OCI-LY7 (cell line): Measurements from ENCODE around the gene CINP. TPM values are rescaled to one million over a fixed set of nuclear protein-coding genes. Genes with fewer than 3 reads are reported as not detected.
"Not testable (repeated sequence)": the region's sequence is repeated elsewhere in the genome, so short reads cannot be mapped to it uniquely, and the experiment has no call there.

Experiments used
- BruUV-seq: library from RNA; stranded (reverse); fragments of 400-500 nt; replicated peaks from 2 replicates; lab custom pipeline; 2021; lab: Mats Ljungman, UMichigan
- CTCF ChIA-PET: fragments of 300-600 bp; sonication (Branson Sonifier 250); formaldehyde crosslinking; loops from one replicate; lab custom pipeline; 2022; ENCODE audit warnings: antibody characterized with exemption; ENCODE audit not compliant: unreplicated experiment; lab: Charles Lee
- POLR2A ChIA-PET: fragments of 300-600 bp; sonication (Branson Sonifier 250); formaldehyde crosslinking; loops from one replicate; lab custom pipeline; 2022; ENCODE audit warnings: antibody characterized with exemption; lab: Charles Lee
- DNase-seq: peaks from one replicate; pipeline ENCODE4 v3.0.0-alpha.2; 2015; ENCODE audit warnings: low spot score
- H2AFZ ChIP-seq: fragments of 200-600 bp; sonication (generic), shearing (Covaris generic); 2 replicates; pipeline ENCODE4 v1.6.1; 2014; ENCODE audit warnings: mild to moderate bottlenecking, antibody characterized with exemption, low read length, moderate library complexity
- H3K27ac ChIP-seq: fragments of 200-600 bp; sonication (generic); 2 replicates; pipeline ENCODE4 v1.5.1; 2014; ENCODE audit warnings: mixed run types, low read depth, mild to moderate bottlenecking, moderate library complexity, low read length, inconsistent platforms; ENCODE audit not compliant: poor library complexity, severe bottlenecking
- H3K36me3 ChIP-seq: fragments of 200-600 bp; sonication (generic); 2 replicates; pipeline ENCODE4 v1.6.1; 2014; ENCODE audit warnings: mild to moderate bottlenecking, antibody characterized with exemption, low read length, moderate library complexity, mixed read lengths; ENCODE audit not compliant: insufficient read depth
- H3K4me1 ChIP-seq: fragments of 200-600 bp; sonication (generic); 2 replicates; pipeline ENCODE4 v1.5.1; 2014; ENCODE audit warnings: mild to moderate bottlenecking, low read length; ENCODE audit not compliant: insufficient read depth, poor library complexity, severe bottlenecking
- H3K4me2 ChIP-seq: fragments of 200-600 bp; sonication (generic); 2 replicates; pipeline ENCODE4 v1.6.1; 2014; ENCODE audit warnings: mild to moderate bottlenecking, low read length
- H3K4me3 ChIP-seq: fragments of 200-600 bp; sonication (generic); 2 replicates; pipeline ENCODE4 v1.5.1; 2014; ENCODE audit warnings: mild to moderate bottlenecking, low read depth, low read length; ENCODE audit not compliant: poor library complexity, severe bottlenecking
- H3K79me2 ChIP-seq: fragments of 200-600 bp; sonication (generic); 2 replicates; pipeline ENCODE4 v1.6.1; 2016; ENCODE audit warnings: low read depth, mild to moderate bottlenecking, low read length, moderate library complexity, mixed read lengths; ENCODE audit not compliant: insufficient read depth
- H3K9me2 ChIP-seq: fragments of 200-600 bp; sonication (generic); 2 replicates; pipeline ENCODE4 v1.6.1; 2016; ENCODE audit warnings: mild to moderate bottlenecking, low read length, mixed read lengths; ENCODE audit not compliant: insufficient read depth
- H3K9me3 ChIP-seq: fragments of 200-600 bp; sonication (generic); 2 replicates; pipeline ENCODE4 v1.6.1; 2014; ENCODE audit warnings: mild to moderate bottlenecking, mixed run types, low read length, mixed read lengths
- H4K20me1 ChIP-seq: fragments of 200-600 bp; sonication (generic); 2 replicates; pipeline ENCODE4 v1.6.1; 2014; ENCODE audit warnings: mild to moderate bottlenecking, antibody characterized with exemption, low read length, moderate library complexity, mixed read lengths; ENCODE audit not compliant: insufficient read depth
- CTCF ChIP-seq: fragments of 200-600 bp; sonication (generic); conservative IDR thresholded peaks from 2 replicates; pipeline ENCODE4 v1.5.1; 2014; ENCODE audit warnings: mild to moderate bottlenecking, antibody characterized with exemption, low read length, moderate library complexity, mixed read lengths
- EZH2phosphoT487 ChIP-seq: fragments of 200-600 bp; sonication (generic); IDR thresholded peaks from 2 replicates; pipeline ENCODE4 v1.6.1; 2018; ENCODE audit warnings: low read depth, borderline replicate concordance, mild to moderate bottlenecking, mixed run types, antibody characterized with exemption, low read length, moderate library complexity, mixed read lengths
- intact Hi-C: fragments of 100-400 bp; cut with micrococcal nuclease; formaldehyde crosslinking; loops from one replicate; pipeline ENCODE4 v1.10.0; 2022; ENCODE audit not compliant: unreplicated experiment
- total RNA-seq, 2 experiments: library from RNA; depleted of rRNA in 1 of 2; stranded (reverse); fragments of >200 nt in 1 of 2; shearing (Covaris generic) in 1 of 2; gene quantifications; 2 replicates each; pipeline ENCODE4 v1.2.3, GENCODE V29; 2014 to 2022

The CINP gene
- total RNA-seq, 2 experiments from 2014 or later: 28.2 to 29.8 TPM

GRCh38 chr14:102330806-102331205, 31.9 kb downstream of the CINP start:
- Histone ChIP-seq H3K9me3 (no peaks in the 10 kb centered on the region), H3K4me2 (no peak overlapping the region), H2AFZ (no peak overlapping the region), H3K27ac (no peak overlapping the region), H3K4me1 (peaks cover 8% of the 10 kb centered on the region), H3K79me2 (no peaks in the 10 kb centered on the region), H3K9me2 (no peaks in the 10 kb centered on the region), H3K36me3 (peaks cover 30% of the 10 kb centered on the region), H3K4me3 (no peak overlapping the region), H4K20me1 (no peaks in the 10 kb centered on the region)
- TF ChIP-seq EZH2phosphoT487 (no peak), CTCF (no peak)
- ChIA-PET POLR2A (no interaction called here), CTCF (no interaction called here)
- no peak for DNase-seq
- no TSS peak for BruUV-seq
- intact Hi-C loops: no loop called here

GRCh38 chr14:102329381-102329780, 33.3 kb downstream of the CINP start:
- BruUV-seq, H3K27ac ChIP-seq, H2AFZ ChIP-seq, H3K4me1 ChIP-seq, H3K79me2 ChIP-seq, DNase-seq, intact Hi-C loops, H3K4me2 ChIP-seq, H3K9me3 ChIP-seq, H3K4me3 ChIP-seq, H3K9me2 ChIP-seq, POLR2A ChIA-PET, CTCF ChIA-PET, H4K20me1 ChIP-seq: not testable (repeated sequence)
- H3K36me3 ChIP-seq: peaks cover 22% of the 10 kb centered on the region

GRCh38 chr14:102326583-102326982, 36.1 kb downstream of the CINP start:
- CTCF ChIA-PET: no interaction called here
- no peak for TF ChIP-seq CTCF
- TF ChIP-seq EZH2phosphoT487: no peak
- intact Hi-C loops: no loop called here
- POLR2A ChIA-PET: no interaction called here
- H3K36me3 ChIP-seq: peaks cover 29% of the 10 kb centered on the region; the same call in 1 of the 2 replicates
- no TSS peak for BruUV-seq
- peaks cover 3% of the 10 kb centered on the region for H3K4me1 ChIP-seq
- H3K27ac ChIP-seq: no peak overlapping the region
- H3K4me2 ChIP-seq: no peak overlapping the region
- H3K4me3 ChIP-seq: no peak overlapping the region
- no peaks in the 10 kb centered on the region for H3K9me2 ChIP-seq
- no peak for DNase-seq
- H2AFZ ChIP-seq: no peak overlapping the region
- no peaks in the 10 kb centered on the region for H4K20me1 ChIP-seq
- H3K9me3 ChIP-seq: no peaks in the 10 kb centered on the region
- H3K79me2 ChIP-seq: no peaks in the 10 kb centered on the region
